Testis (tissue), 3 donors: ENCODE measurements around the gene AKAP10. TPM values are rescaled to one million over a fixed set of nuclear protein-coding genes. Genes with fewer than 3 reads are reported as not detected.
A peak's percentile ranks its signal among the peaks of the same experiment; 100 is the strongest.

Experiments used
- DNase-seq: peaks from one replicate; pipeline ENCODE4 v3.0.0-alpha.2; 2019
- H3K27ac ChIP-seq, 2 donors: fragments of 200-600 bp; sonication (generic); one replicate each; pipeline ENCODE4 v1.5.1; 2019
- H3K27me3 ChIP-seq: fragments of 200-600 bp; sonication (generic); one replicate; pipeline ENCODE4 v1.5.1; 2019
- H3K36me3 ChIP-seq: fragments of 200-600 bp; sonication (generic); one replicate; pipeline ENCODE4 v1.5.1; 2017; ENCODE audit warnings: low read depth; ENCODE audit errors: missing control alignments
- H3K4me1 ChIP-seq: fragments of 200-600 bp; sonication (generic); one replicate; pipeline ENCODE4 v1.5.1; 2019
- H3K4me3 ChIP-seq, 2 donors: fragments of 200-600 bp; sonication (generic); one replicate each; pipeline ENCODE4 v1.5.1; 2017 to 2019
- H3K9me3 ChIP-seq: fragments of 200-600 bp; sonication (generic); one replicate; pipeline ENCODE4 v1.5.1; 2017
- CTCF ChIP-seq, 3 experiments: fragments of 450-650 bp in 2 of 3; fragments of 200-600 bp in 1 of 3; sonication (generic) in 1 of 3; IDR thresholded peaks; one replicate each; pipeline ENCODE4 v1.5.1; 2016 to 2019; ENCODE audit warnings: antibody characterized with exemption in 3 of 3, mild to moderate bottlenecking in 2 of 3, moderate library complexity in 1 of 3
- POLR2A ChIP-seq: fragments of 450-650 bp; IDR thresholded peaks from one replicate; pipeline ENCODE4 v1.6.1; 2017; ENCODE audit warnings: antibody characterized with exemption, mild to moderate bottlenecking, moderate library complexity
- WGBS, 2 donors: methylation state at CpG; one replicate each; pipeline ENCODE4 v1.1.5; 2018; 5-methylcytosine and 5-hydroxymethylcytosine counted together
- intact Hi-C: fragments of 100-400 bp; cut with DNase I; formaldehyde crosslinking; loops from one replicate; pipeline ENCODE4 v1.15.1; 2023; ENCODE audit warnings: low total_unique reads
- polyA plus RNA-seq: library from polyadenylated mRNA; stranded (reverse); fragments of 350-450 nt; fragmentation: Illumina TruSeq; extraction: RNeasy Lipid Tissue Mini Kit (QIAGEN cat#74804); gene quantifications from one replicate; pipeline ENCODE4 v1.2.3, GENCODE V29; 2014; ENCODE audit warnings: low read depth, low replicate concordance; ENCODE audit not compliant: insufficient read depth
- total RNA-seq, 2 donors: library from RNA; depleted of rRNA; stranded (reverse); fragments of >200 nt; gene quantifications; one replicate each; pipeline ENCODE4 v1.2.3, GENCODE V29; 2016

AKAP10 gene
- total and polyA plus RNA-seq, 3 donors from 2014 or later: 36.0 to 40.0 (median 38.4) TPM

DNA sequence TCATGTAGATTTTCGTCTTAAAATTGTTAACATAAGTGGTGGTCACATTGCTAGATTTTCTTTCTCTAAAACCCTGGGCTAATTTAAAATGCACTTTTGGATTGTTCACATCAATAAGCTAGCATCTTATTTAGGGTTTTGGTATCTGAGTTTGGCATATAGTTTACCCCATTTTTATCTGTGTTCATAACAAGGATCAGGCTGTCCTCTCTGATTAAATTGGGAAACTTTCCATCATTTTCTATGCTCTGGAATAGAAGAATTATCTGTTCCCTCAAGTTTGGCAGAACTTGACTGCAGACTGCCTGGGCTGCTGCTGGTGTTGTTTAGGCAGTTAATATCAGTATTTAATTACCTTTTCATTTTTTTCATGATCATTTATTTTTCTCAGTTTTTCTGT is 33.3 kb upstream of the AKAP10 start:
- Histone ChIP-seq H3K36me3 (no peaks in the 10 kb centered on the region), H3K27ac (peak overlapping the region; percentile 3 to 88), H3K27me3 (no peaks in the 10 kb centered on the region), H3K4me3 (peak overlapping the region in 1 of 2 donors; percentile 81), H3K9me3 (no peaks in the 10 kb centered on the region), H3K4me1 (no peaks in the 10 kb centered on the region)
- no peak for DNase-seq
- intact Hi-C loops: no loop called here
- 38 to 39% methylated on average over 1 of the region's 1 CpG for WGBS, 2 donors
- TF ChIP-seq POLR2A (no peak), CTCF (IDR thresholded peaks at IDR 0.05) (no peak)

DNA sequence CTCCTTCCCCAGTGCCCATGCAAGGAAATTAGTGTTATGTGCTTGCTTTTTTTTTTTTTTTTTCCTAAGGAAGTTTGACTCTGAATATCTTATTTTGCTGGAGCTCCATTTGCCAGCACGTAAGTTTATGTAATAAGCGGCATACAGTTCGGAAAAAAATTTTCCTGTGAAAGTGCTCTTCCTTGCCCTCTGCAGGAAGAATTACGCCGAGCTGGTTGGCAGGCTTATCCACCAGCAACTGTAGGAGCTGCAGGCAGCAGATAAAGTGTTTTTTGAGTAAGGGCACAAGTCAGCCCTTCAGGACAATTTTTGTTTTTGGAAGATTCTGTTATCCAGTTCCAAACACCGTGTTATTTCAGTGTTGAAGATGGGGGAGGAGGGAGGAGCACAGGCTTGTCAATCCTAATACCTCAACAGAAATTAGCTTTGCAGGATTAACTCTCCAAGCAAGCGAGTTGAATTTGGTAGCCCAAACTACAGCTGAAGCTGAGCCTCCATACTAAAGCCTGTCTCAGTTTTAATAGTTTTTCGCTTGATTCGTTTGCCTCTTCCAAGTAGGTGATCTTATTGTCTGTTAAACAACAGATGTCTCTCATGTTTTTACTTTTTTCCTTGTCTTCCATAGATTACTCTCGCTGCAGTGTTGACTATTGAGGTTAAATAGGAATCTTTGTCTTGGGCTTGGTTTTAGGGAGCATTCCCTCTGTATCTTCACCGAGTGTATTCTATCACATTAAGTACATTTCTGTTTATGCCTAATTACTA is 32.7 kb upstream of the AKAP10 start:
- TF ChIP-seq POLR2A (no peak), CTCF (IDR thresholded peaks at IDR 0.05) (peak in 2 of 3 experiments; percentile 13 to 34)
- Histone ChIP-seq H3K9me3 (no peaks in the 10 kb centered on the region), H3K4me3 (peak overlapping the region; percentile 60 to 81), H3K36me3 (no peaks in the 10 kb centered on the region), H3K27ac (peak overlapping the region; percentile 88 to 91), H3K4me1 (no peaks in the 10 kb centered on the region), H3K27me3 (no peaks in the 10 kb centered on the region)
- 10% methylated on average over 11 of the region's 11 CpGs for WGBS, 2 donors
- intact Hi-C loops: no loop called here
- DNase-seq: peak; percentile 67

- Histone ChIP-seq H3K4me3 (peak within 1 kb of the TSS; percentile 60 to 81), H3K4me1 (no peaks in the 10 kb centered on the region), H3K27ac (peak within 1 kb of the TSS; percentile 88 to 91), H3K36me3 (no peaks in the 10 kb centered on the region), H3K27me3 (no peaks in the 10 kb centered on the region), H3K9me3 (no peaks in the 10 kb centered on the region)
- 0% methylated on average over 27 to 35 of the region's 96 CpGs for WGBS, 2 donors
- intact Hi-C loops: loop anchor here (10.0 kb wide), 1 partner anchor 95 kb away; no protein-coding TSS in a partner anchor
- peak; percentile 85 for DNase-seq
- TF ChIP-seq CTCF (IDR thresholded peaks at IDR 0.05) (peak; percentile 98 to 100 (median 99)), POLR2A (no peak)
Measured at GRCh38 chr17:20009302-20010098, 31.9 kb upstream of the AKAP10 start, which contains the start of gene SPECC1. TSS of gene SPECC1 (plus strand) at chr17:20009359. CDS start at chr17:20096652, 87,293 bp downstream.

DNA sequence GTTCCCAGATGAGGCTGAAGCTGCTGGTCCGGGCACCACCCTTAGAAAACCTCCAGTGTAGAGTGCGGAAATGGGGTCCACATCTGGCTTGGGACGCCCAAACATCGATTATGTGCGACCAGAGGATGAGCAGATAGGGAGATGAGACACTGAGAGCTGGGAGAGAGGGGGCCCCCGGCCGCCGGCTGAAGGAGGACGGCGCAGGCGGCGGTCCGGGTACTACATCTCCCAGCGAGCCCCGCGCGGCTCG is 31.3 kb upstream of the AKAP10 start:
- TF ChIP-seq POLR2A (no peak), CTCF (IDR thresholded peaks at IDR 0.05) (no peak)
- H3K4me1 ChIP-seq: no peaks in the 10 kb centered on the region
- H3K4me3 ChIP-seq: peak overlapping the region; percentile 60 to 81
- no peaks in the 10 kb centered on the region for H3K27me3 ChIP-seq
- no peaks in the 10 kb centered on the region for H3K36me3 ChIP-seq
- WGBS, 2 donors: 0% methylated on average over 12 to 15 of the region's 18 CpGs
- DNase-seq: no peak
- H3K9me3 ChIP-seq: no peaks in the 10 kb centered on the region
- peak overlapping the region; percentile 15 to 88 for H3K27ac ChIP-seq
- intact Hi-C loops: loop anchor here (10.0 kb wide), 1 partner anchor 96 kb away; no protein-coding TSS in a partner anchor
